T-helper 1 cell (primary cell): ENCODE data around the gene KCNK13.

Experiments
- DNase-seq, 5 donors: peaks; one replicate each; pipeline ENCODE4 v3.0.0-alpha.2; 2012 to 2020

KCNK13 gene

DNA sequence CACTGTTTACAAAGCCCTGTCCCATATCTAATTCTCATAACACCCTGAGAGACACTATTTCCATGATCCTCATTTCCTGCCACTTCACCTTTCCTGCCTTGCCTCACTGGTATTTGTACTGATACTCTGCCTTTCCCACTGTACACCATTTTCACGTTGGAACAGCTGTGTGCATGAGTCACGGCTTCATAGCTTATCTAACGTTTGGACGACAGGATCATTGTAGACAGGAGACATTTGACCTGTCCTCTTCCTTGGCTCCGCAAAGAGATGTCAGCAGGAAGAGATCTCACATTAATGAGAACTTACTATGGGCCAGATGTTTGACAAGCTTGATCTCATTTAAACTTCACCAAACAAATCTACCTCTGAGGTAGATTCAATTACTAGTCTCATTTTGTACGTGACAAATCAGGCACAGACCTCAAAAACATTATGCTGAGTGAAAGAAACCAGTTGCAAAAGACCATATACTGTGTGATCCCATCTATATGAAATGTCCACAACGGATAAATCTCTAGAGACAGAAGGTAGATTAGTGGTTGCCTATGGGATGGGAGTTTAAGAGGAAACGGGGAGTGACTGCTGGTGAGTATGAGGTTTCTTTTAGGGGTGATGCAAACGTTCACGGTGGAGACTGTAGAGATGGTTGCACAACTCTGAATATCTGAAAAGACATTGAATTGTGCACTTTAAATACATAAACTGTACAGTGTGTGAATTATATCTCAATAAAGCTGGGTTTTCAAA lies 71.2 kb downstream of the KCNK13 start:
- DNase-seq: no peak

DNA sequence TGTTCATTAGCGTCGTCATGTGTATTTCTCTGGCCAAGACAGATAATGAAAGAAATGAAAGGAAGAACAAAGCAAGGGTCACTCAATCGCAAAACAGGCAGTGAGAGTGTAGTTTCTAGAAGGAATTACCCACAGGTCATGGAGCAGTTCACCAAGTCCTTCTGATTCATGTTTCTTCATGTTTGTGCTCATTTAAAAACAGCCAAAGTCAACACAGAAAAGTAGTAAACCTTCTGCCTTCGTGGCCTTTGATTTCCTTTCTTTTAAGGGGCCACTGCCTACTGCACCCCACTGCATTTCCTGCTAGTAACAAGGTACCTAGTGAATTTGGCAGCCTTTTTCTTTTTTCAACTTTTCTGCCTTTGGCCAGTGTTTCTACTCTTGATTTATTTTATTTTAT lies 75.1 kb downstream of the KCNK13 start:
- DNase-seq: no peak

- no peak for DNase-seq
These were observed 76.0 kb downstream of the KCNK13 start for GRCh38 chr14:90137807-90138206.

DNA sequence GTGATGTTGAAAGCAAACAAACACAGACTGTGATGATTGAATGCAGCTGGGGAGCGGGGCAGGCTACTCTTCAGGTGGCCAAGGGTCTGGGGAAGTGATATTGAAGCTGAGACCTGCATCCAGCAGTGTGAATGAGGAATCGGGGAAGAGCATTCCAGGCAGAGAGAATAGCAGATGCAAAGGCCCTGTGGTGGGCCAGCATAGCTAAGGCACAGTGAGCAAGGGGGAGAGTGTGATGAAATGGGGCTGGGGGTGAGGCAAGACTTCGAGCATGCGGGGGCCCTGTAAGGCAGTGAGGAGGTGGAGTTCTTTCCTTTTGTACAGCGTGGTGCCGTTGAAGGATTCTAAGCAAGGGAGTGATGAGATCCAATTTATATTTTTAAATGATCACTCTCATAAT lies 77.4 kb downstream of the KCNK13 start:
- no peak for DNase-seq

DNA sequence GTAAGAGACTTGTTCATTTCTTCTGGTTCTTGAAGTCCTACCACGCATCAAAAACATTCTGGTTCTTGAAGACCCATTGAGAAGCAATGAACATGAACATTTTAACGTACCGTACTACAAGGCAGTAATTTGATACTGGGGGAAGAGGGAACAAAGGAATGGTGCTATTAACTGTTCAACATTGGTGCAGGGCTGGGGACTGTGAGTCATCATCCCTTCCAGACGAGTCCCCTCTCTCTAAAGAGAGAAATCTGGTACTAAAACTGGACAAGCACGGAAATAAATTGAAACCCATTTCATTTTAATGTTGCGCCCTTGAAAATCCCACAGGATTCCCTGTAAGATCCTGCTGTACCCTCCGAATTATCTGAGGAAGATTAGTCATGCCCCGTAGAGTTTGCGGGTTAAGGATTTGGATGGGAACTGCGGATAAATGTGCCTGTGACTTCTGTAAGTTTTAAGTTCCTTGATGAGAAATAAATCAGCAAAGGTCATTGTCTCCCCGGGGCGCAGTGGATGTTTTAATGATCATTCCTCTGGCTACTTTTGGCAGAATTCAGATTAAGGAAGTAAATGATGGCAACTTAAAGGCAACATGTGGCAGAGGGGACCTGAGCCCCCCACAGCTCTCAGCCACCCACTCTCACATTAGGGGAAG lies 78.6 kb downstream of the KCNK13 start:
- no peak for DNase-seq

DNA sequence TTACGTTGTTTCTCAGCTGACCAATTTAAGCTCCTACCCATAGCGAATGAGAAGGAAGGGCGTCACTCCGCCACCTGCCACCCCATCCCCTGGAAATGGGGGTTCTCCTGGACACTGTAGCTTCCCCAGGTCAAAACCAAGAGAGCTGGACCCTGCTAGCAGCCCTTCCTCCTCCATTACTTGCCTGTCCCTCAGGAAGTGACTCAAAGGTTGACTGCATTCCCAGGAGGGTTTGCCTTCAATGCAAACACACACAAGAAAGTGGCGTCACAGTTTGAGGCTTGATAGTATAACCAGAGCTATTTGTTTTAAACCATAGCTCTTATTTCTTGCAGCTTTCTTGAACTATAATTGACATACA lies 79.1 kb downstream of the KCNK13 start:
- no peak for DNase-seq

GRCh38 chr14:90153429-90153828 lies 91.6 kb downstream of the KCNK13 start:
- DNase-seq: no peak

DNA sequence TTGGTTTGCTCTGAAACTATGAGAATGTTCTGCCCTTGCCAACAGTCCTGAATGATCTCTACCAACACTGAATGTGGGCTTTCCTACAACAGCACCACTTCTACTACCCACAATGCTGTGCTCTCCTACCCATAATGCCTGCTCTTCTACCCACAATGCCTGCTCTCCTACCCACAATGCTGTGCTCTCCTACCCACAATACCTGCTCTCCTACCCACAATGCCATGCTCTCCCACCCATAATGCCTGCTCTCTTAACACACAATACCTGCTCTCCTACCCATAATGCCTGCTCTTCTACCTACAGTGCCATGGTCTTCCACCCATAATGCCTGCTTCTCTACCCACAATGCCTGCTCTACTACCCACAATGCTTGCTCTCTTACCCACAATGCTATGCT lies 92.3 kb downstream of the KCNK13 start:
- DNase-seq: no peak

DNA sequence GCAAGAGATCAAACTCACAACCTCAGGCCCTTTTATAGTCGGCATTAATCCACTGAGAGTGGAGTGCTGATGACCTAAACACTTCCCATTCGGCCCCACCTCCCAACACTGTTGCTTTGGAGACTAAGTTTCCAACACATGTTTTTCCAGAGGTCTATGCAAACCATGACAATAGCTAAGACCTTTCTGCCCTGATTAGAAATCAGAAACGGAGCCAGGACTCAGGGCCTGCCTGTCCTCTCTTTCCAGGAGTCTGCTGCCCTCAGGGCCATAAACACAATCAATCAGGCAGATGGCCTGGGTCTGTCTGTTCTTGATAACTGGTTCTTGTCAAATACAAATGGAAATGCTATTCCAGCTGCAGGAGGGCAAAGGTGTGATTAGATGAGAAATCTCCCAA lies 97.4 kb downstream of the KCNK13 start:
- no peak for DNase-seq

DNA sequence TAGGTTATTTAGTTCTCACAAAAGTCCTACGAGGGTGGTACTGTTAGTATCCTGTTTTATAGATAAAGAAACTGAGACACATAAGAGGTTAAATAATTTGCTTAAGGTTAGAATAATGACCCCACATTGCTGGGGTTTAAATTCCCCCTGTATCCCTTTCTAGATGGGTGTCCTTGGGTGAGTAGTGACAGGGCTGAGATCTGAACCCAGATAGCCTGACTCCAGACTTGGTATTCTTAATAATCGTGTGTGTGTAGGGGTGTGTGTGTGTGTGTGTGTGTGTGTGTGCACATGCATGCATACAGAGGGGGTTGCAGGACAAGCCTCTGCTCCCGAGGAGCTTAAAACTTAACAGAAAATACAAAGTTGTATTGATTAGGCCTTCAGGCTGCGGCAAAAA lies 97.9 kb downstream of the KCNK13 start:
- no peak for DNase-seq

DNA sequence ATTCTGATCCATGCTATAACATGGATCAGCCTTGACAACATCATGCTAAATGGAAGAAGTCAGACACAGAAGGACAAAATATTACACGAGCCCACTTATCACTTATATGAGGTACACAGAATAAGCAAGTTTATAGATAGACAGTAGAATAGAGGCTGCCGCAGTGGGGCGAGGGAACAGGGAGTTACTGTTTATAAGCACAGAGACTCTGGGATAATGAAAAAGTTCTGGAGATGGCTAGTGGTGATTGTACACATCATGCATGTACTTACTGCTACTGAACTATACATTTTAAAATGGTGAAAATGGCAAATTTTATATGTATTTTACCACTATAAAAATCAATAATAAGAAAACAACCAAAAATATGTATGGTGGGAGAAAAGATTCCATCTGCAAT lies 99.3 kb downstream of the KCNK13 start:
- no peak for DNase-seq

GRCh38 chr14:90168425-90169105 lies 106.8 kb downstream of the KCNK13 start:
- DNase-seq: no peak

GRCh38 chr14:90175631-90176030 lies 113.8 kb downstream of the KCNK13 start:
- no peak for DNase-seq

DNA sequence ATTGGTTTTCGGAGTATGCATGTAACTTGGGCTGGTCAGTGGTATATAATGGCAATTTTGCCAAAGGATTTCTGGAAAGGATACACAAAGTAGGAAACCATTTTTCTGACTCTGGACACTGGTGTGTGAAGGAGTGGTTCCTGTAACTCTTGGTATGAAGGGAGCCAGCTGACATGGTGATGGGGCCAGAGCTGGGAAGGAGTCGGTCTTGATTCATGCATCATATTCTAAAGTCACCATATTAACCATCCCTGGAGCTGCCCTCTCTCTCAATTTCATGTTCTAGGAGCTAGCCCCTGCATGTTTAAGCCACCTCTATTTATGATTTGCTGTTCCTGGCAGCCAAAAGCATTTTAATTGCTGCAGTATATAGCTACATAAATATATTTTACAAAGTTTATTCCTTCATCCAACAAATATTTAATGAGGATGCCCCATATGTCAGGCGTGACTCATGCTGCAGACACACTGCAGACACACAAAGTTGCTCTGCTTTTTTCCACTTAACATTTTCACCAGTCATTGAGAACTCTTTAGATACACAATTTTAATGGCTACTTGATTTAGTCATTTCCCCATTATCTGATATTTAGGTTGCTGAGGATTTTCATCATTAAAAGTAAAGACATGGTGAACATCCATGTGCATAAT lies 115.9 kb downstream of the KCNK13 start:
- DNase-seq: no peak

GRCh38 chr14:90179357-90179756 lies 117.6 kb downstream of the KCNK13 start:
- DNase-seq: no peak

GRCh38 chr14:90179809-90180779 lies 118.3 kb downstream of the KCNK13 start:
- no peak for DNase-seq

DNA sequence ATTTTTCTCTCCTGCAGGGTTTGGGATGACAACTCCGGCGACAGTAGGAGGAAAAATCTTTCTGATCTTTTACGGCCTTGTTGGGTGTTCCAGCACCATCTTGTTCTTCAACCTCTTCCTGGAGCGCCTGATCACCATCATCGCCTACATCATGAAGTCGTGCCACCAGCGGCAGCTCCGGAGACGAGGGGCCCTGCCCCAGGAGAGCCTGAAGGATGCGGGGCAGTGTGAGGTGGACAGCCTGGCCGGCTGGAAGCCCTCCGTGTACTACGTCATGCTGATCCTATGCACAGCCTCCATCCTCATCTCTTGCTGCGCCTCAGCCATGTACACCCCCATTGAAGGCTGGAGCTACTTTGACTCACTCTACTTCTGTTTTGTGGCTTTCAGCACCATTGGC lies 122.3 kb downstream of the KCNK13 start:
- DNase-seq: no peak

DNA sequence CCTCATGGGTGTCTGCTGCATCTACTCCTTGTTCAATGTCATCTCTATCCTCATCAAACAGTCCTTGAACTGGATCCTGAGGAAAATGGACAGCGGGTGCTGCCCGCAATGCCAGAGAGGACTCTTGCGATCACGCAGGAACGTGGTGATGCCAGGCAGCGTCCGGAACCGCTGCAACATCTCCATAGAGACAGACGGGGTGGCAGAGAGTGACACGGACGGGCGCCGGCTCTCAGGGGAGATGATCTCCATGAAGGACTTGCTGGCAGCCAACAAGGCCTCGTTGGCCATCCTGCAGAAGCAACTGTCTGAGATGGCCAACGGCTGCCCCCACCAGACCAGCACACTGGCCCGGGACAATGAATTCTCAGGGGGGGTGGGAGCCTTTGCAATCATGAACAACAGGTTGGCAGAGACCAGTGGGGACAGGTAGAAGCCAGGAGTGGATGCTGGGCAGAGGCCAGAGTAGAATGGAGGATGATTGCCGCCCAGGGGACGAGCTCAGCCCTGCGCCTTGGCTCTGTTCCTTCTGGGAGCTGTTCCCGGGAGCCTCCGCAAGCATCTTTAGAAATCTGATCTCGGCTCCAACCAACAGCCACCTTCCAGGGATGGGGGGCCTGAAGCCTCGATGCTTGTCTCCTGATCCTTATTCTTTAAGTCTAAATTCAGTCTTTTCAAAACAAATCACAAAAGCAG lies 122.9 kb downstream of the KCNK13 start:
- no peak for DNase-seq

DNA sequence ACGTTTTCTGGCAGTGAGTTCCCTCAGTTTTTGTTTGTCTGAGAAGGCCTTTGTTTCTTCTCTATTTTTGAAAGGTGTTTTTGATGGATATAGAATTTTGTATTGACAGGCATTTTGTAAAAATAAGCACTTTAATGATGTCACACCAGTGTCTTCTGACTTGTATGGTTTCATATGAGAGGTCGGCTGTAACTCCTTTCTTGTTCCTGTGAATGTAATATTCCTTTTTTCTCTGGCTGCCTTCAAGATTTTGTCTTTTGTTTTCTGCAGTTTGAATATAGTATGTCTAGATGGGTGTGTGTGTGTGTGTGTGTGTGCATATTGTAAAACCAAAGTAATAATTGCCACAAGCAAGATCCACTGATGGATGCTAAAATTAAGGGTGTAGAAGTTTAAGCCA lies 126.8 kb downstream of the KCNK13 start:
- no peak for DNase-seq

DNA sequence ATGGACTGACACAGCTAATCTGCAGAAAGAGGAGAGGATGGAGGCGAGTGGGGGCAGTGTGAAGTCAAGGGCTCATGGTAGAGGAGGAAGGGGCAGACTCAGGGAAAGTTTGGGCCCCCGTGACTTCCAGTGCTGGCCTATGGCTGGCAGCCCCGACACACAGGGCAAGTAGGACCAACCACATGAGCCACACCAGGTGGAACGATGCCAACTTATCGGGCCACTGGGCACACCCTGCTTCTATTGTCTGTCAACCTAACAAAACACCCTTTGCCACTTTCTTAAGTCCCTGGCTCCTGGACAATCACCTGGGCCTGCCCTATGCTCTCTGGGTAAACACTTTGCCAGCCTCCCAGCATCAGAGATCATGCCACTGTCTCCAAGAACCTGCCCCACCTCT lies 129.4 kb downstream of the KCNK13 start:
- DNase-seq: no peak

DNA sequence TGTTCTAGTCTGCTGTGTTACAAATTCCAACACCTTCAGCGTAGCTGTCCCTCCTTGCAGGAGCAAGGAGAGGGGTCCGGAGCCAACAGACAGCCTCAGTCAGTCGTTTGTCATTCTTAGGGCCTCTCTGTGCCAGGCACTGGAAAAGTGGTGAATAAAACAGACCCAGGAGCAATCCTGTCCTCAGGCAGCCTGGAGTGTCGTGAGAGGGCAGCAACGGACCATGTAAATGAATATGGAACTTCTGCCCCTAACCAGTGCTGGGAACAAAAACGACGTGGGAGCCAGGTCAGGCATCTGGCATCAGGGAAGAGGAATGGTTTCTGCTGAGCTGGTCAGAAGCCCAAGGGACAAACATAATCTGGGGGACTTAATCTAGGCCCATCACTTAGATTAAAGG lies 129.8 kb downstream of the KCNK13 start:
- DNase-seq: no peak

GRCh38 chr14:90193925-90194324 lies 132.1 kb downstream of the KCNK13 start:
- no peak for DNase-seq
